Omental fat pad (tissue), 4 donors: Measurements from ENCODE around the gene HSPA1B. TPM values are rescaled to one million over a fixed set of nuclear protein-coding genes. Genes with fewer than 3 reads are reported as not detected.

Experiments
- ATAC-seq: fragments of 150-250 bp; one replicate; pipeline ENCODE4 v1.9.1; 2016; ENCODE audit warnings: mild to moderate bottlenecking, moderate library complexity; ENCODE audit not compliant: low FRiP score
- DNase-seq: peaks from one replicate; pipeline ENCODE4 v3.0.0-alpha.2; 2019; ENCODE audit warnings: low spot score
- CTCF ChIP-seq, 3 donors: fragments of 450-650 bp; IDR thresholded peaks; one replicate each; pipeline ENCODE4 v1.5.1; 2016 to 2017; ENCODE audit warnings: antibody characterized with exemption in 3 of 3, mild to moderate bottlenecking in 3 of 3, moderate library complexity in 2 of 3
- total RNA-seq, 4 donors: library from RNA; depleted of rRNA; stranded (reverse); fragments of >200 nt; gene quantifications; one replicate each; pipeline ENCODE4 v1.1.0, GENCODE V29; 2016

Gene HSPA1B
- total RNA-seq, 4 donors from 2014 or later = 174 to 1,642 (median 258) TPM

DNA sequence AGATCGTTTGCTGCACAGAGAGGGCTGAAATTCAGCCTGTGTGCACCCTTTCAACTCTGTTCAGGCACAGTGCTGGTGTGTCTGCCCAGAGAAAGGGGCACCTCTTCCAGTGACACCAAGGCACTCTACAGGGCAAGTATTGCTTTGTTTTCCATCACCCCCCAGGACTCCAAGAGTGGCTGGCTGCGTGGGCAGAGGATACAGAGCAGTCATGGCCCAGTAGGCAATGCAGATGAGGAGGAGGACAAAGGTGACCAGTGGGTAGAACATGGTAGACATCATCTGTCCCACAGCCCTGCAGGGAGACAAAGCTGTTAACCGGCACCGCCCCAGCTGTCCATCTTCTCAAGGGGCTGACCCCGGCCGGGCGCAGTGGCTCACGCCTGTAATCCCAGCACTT is 41.8 kb downstream of the HSPA1B start:
- TF ChIP-seq CTCF (IDR thresholded peaks at IDR 0.05) = no peak
- ATAC-seq = no peak
- no peak for DNase-seq

GRCh38 chr6:31870385-31870921 is 42.9 kb downstream of the HSPA1B start:
- ATAC-seq = no peak
- TF ChIP-seq CTCF (IDR thresholded peaks at IDR 0.05) = no peak
- no peak for DNase-seq

DNA sequence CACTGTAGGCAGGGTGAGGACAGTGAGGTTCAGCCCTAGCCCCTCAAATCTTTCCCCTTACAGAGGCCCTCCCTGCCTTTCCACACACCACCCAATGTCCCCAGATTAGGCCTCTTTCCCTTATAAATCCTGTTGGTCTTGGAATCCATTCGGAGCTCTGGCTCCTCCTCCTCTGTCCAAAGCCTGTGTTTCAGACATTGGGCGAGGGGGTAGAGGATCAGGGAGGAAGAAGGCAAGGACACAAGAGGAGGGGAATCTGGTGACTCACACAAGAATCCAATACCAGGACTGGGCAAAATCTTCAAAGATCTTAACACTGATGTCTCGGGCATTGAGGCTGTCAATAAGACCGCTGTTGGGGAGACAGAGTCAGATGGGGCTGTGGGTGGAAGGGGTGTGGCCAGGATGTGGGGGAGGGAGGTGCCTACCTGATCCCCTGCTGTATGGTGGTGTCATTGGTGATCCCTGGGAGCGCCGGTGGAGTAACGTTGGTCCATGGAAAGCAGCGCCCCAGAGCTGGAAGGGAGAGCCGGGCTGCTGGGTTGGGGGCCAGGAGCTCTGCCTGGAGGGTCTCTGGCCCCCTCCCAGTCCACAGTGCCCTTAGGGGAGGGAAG is 43.6 kb downstream of the HSPA1B start:
- DNase-seq = no peak
- ATAC-seq = no peak
- no peak for TF ChIP-seq CTCF (IDR thresholded peaks at IDR 0.05)

GRCh38 chr6:31874084-31874670 is 46.6 kb downstream of the HSPA1B start:
- no peak for TF ChIP-seq CTCF (IDR thresholded peaks at IDR 0.05)
- DNase-seq (no peak), ATAC-seq (no peak)

GRCh38 chr6:31874836-31875572 is 47.5 kb downstream of the HSPA1B start:
- TF ChIP-seq CTCF (IDR thresholded peaks at IDR 0.05) = no peak
- DNase-seq (no peak), ATAC-seq (no peak)

DNA sequence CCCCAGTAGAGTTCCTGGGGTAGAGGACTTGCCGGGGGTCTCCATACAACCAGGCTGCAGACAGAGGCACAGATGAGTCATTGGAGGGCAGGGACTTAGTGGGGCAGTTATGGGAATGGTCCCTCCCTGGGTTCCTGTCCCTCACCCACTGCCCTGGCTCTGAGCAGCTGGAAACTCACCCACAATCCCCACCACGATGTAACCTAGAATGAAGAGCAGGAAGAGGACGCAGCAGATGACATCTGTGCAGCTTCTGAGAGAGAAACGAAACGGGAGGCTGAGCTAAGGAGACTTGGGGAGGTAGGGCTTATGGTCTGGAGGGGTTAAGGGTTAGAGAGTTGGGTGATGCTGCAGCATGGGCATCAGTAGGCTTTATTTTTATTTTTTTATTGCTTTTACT is 48.3 kb downstream of the HSPA1B start:
- no peak for TF ChIP-seq CTCF (IDR thresholded peaks at IDR 0.05)
- no peak for ATAC-seq

More for the DNA sequence above, 48.3 kb downstream of the HSPA1B start:
- no peak for DNase-seq
